GM21526 (cell line): ENCODE measurements around the gene ATG2B.
"Not testable (repeated sequence)": the region's sequence is repeated elsewhere in the genome, so short reads cannot be mapped to it uniquely, and the experiment has no call there.

Experiments used
- ATAC-seq: cut with Tn5 transposase; IDR thresholded peaks from one replicate; pipeline ENCODE4 v1.9.1; 2021; ENCODE audit warnings: moderate library complexity; ENCODE audit not compliant: unreplicated experiment, low FRiP score

Gene ATG2B

DNA sequence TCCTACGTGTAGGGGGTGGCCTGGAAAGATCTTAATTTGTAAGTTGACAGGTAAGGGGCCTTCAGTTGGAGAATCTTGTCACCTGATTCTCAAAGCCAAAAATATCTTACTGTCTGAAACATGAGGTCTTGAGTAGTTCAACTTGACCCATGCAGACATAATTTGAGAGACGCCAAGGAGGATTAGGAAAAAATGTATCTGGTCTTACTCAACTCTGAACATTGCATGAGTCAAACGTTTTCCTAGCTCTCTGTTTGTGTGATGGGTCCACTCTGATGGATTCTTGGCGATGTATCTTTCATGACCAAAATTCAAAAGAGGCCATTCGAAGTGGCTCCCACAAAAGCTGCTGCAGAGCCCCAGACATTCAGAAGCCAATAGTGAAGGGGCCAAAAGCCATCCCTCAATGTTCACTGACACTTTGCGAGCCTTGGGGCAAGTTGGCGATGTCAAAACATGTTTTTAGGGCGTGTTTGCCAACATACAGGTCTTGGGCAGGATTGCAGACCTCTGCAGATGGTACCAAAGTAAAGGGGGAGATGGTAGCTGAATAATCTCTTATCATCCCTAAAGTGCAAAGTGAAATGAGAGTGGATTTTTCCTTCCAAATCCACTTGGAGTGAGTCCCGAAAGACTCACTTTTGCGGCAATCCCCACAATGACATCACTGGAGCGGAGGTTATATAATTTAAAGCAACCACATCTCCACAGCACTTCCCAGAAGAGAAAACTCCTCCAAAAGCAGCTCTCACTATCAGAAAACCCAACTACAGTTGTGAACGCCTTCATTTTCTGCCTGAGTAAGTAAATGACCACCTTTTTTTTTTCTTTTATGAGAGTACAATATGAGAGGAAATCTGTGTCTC, 107.4 kb downstream of the ATG2B start, which contains the start of gene BDKRB1:
TSS of gene BDKRB1 (plus strand) at position 710 of the 866 bp plus-strand sequence. CDS start 7,473 bp downstream, outside the sequence.
- ATAC-seq, result no peak

- no peak for ATAC-seq
These were observed 108.5 kb downstream of the ATG2B start for GRCh38 chr14:96254687-96255086.

GRCh38 chr14:96252999-96253539, 110.1 kb downstream of the ATG2B start:
- no peak for ATAC-seq

DNA sequence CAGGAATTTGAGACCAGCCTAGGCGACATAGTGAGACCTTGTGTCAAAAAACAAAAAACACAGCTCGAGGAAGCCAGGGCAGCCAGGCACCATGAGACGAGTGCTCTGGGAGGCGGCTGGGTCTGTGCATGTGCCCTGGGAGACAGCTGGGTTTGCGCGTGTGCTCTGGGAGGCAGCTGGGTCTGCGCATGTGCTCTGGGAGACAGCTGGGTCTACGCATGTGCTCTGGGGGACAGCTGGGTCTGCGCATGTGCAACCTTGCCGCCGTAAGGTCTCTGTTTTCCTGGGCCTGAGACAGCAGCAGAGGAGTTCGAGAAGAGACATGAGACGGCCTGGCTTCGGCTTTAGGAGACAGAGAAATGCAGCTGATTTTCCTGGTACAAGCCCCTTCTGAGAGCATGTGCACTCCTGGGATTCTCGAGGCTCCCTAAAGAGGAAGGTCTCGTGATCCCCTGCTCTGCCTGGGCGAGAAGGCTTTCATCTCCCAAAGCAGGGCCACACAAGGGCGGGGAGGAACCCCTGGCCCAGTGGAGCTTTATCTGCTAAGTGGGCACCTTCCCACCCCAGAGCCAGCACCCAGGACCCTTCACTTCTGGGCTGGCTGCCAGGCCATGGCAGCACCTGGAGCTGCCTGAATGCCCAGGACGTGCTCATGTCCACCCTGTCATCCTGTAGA, 110.7 kb downstream of the ATG2B start:
- no peak for ATAC-seq

DNA sequence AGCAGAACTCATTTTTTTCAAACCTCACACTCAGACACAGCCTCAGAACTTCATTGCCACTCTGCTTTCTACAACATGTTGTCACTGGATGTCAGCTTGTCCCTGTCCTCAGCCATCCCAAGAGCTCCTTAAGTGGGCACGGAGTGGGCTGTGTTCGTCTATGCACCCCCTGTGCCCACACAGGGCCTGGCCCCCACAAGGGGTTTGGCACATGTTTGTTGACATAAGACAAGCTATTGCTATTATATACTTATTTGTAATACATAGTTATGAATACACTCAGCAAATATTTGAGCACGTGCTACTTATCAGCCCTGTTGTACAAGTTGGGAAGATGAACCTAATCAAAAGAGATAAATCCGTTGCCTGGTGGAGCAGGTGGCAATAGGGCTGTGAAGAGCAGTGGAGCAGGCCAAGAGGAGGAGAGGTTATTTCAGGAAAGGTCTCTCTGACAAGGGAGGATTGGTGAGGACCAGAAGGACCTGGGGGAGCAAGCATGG, 111.4 kb downstream of the ATG2B start:
- no peak for ATAC-seq

DNA sequence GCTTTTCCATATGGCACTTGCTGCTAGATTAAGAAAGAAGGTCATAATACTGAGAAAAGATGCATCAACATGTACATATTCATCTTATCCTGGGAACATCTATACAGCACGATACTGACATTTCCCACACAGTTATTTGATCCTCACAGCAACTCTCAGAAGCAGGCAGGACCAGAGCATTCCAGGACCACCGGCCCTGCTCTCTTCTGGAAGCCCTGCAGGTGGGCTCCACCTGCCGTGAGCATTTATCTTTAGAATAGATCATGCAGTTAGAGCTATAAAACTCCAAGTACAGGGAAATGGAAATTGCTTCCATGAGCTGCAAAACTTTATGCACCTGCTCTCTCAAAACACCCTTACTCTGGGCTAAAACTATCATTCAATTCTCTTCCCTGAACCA, 112.7 kb downstream of the ATG2B start:
- ATAC-seq, result no peak

DNA sequence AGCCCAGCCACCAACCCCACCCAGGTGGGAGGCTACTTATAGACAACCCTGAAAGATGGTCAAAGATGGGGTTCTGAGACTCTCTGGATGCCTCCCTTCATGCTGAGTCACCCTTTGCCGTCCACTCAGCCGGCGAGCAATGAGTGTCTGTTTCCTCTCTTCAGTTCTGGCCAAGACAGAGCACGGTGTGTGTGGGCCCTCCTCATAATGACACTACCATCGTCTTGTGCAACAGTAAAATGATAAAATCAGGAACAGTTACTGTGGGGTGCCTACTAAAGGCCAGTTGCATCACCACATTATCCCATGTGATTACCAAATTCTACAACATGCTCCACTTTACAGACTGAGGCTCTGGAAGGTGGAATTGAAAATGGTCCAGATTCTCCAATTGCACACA, 114.1 kb downstream of the ATG2B start:
- no peak for ATAC-seq

- no peak for ATAC-seq
These were observed 116.1 kb downstream of the ATG2B start for GRCh38 chr14:96247031-96247430.

DNA sequence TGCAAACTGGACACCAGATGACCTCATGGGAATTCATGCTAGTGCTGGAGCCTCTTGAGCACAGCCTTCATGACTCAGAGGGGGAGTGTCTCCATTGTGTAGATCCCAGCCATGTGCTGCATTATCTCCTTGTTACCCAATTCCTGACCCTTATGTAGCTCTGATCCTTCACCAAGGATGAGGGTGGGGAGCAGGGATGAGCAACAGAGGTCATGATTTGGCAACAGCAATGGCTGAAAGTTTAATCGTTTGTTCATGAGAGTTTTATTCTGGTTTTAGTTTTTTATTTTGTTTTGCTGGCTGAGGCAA, 116.6 kb downstream of the ATG2B start:
- no peak for ATAC-seq

DNA sequence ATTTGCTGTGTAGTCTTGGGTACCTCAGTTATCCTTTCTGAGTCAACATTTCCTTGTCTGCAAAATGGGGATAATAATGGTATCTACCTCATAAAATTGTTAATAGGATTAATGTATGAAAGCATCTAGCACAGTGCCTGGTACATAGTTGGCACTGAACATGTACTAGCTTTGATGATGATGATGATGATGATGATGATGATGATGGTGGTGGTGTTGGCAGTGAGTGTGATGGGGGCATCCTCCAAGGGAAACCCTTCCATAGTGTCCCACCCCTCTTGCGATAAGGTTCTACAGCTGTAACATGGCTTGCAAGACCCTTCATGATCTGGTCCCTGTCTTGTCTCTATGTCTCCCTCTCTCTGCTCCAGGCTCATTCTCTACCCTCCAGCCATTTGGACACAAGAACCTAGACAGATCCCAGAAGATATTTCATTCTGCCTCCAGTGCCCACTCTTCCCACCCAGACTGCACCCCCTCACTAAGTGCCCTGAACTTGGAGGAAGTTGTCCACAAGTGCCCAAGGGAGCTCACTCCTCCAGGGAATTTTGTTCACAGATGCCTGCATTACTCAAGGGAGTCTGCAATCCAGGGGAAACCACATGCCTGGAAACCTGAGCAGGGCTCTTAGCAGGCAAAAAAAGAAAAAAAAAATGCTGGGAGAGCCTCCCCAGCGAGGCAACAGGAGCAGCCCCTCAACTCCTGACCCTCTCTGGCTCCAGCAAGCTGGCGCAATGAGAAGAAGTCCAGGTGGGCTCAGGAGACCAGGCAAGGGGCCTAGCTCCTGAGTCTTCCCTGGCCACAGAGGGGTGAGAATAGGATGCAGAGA, 117.2 kb downstream of the ATG2B start:
- ATAC-seq, result no peak

GRCh38 chr14:96245074-96245473, 118.1 kb downstream of the ATG2B start:
- ATAC-seq, result not testable (repeated sequence)

- ATAC-seq, result no peak
These were observed 119.4 kb downstream of the ATG2B start for GRCh38 chr14:96243785-96244184.

GRCh38 chr14:96242126-96242525, 121.0 kb downstream of the ATG2B start:
- no peak for ATAC-seq

DNA sequence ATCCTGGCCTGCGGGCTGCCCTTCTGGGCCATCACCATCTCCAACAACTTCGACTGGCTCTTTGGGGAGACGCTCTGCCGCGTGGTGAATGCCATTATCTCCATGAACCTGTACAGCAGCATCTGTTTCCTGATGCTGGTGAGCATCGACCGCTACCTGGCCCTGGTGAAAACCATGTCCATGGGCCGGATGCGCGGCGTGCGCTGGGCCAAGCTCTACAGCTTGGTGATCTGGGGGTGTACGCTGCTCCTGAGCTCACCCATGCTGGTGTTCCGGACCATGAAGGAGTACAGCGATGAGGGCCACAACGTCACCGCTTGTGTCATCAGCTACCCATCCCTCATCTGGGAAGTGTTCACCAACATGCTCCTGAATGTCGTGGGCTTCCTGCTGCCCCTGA, 122.5 kb downstream of the ATG2B start:
- no peak for ATAC-seq

DNA sequence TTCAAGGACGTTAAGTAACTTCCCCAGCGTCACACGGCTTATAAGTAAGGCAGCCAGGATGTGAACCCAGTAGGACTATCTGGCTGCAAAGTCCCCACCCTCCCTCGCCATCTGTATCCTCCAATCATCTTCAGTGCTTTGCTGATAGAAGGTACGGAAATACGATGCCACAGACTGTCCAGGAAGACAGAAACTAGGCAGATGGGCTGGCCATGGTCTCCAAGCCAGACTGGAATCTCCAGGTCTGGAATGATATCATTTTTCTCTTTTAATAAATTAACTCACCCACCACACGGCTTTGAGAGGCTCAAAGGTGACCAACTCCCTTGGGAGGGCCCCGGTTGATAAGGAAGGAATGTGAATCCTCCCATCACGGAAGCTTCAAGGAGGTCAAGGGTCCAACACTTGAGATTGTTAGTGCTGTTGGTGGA, 123.4 kb downstream of the ATG2B start:
- no peak for ATAC-seq

- ATAC-seq, result no peak
These were observed 124.4 kb downstream of the ATG2B start for GRCh38 chr14:96238676-96239265.

DNA sequence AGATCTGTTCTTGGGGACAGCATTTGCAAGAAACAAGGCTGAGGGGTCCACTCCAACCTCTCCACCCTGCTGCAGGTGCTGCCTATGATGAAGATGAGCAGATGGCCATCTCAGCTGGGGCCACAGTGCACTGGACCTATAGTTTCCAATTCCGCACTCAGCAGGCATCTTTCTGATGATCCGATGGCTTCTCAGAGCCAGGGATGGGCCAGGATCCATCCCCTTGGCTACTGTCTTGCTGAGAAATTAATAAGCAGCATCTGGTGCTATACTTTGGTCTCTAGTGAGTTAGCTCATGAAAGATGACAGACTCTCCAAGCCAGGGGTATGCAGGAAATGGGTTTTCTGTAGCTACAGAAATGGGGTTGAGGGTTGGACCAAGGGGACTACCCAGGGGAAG, 125.5 kb downstream of the ATG2B start:
- ATAC-seq, result no peak

GRCh38 chr14:96235426-96235825, 127.7 kb downstream of the ATG2B start:
- no peak for ATAC-seq

DNA sequence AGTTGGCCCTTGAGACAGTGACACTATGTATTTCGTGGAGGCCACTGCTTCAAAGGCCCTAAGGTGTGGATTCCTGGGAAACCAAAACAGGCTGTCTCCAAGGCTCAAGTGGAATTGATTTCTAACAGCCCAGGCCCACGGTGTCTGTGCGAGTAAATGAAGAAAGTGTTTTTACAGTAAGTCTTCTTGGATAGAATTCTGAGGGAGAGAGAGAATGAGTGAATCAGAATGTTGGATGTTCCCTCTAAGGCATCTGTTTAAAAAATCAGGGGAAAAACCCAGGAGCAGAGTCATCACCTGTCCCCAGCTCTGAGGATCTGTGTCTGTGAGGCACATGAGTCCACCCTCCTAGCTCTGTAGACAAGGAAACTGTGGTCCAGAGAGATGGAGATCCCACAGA, 129.5 kb downstream of the ATG2B start:
- no peak for ATAC-seq

DNA sequence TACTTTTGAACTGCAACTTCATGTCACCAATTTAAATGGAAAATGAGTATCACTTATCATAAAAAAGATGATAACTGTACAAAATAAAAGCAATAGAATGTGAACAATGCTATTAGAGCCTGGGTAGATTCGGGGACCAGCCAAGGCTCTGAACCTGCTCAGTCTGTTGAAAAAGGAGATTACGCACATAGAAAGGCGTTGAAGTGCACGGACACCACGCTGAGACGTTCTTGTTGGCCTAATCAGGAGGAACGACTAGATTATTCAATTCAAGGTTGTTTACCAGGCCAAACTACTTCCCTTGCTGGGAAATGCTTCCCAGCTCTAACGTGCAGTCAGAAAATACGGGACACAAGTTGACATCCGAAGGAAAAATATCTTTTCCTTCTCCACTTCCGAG, 130.6 kb downstream of the ATG2B start:
- ATAC-seq, result no peak
